Stimulated activated CD4-positive, alpha-beta T cell treated with anti-CD3 and anti-CD28 coated beads, Interleukin-1b, Interleukin-23, amount 100 ng/mL, for 1 hour (primary cell): ENCODE results near the gene GABRD.

ENCODE experiments used
- DNase-seq, 2 donors: peaks; one replicate each; pipeline ENCODE4 v3.0.0-alpha.2; 2020; ENCODE audit warnings: low read depth in 2 of 2

The GABRD gene

GRCh38 chr1:2039251-2039650 lies 20.1 kb downstream of the GABRD start:
- DNase-seq: no peak

- no peak for DNase-seq
These were observed 22.2 kb downstream of the GABRD start for GRCh38 chr1:2041305-2041704.

GRCh38 chr1:2041887-2042286 lies 22.7 kb downstream of the GABRD start:
- no peak for DNase-seq

- no peak for DNase-seq
These were observed 24.0 kb downstream of the GABRD start for GRCh38 chr1:2042830-2043773.

- no peak for DNase-seq
These were observed 24.7 kb downstream of the GABRD start for GRCh38 chr1:2043886-2044285.

GRCh38 chr1:2044510-2045319 lies 25.6 kb downstream of the GABRD start:
- DNase-seq: peak; percentile 47 to 78

- no peak for DNase-seq
These were observed 26.5 kb downstream of the GABRD start for GRCh38 chr1:2045468-2046173.

- no peak for DNase-seq
These were observed 27.2 kb downstream of the GABRD start for GRCh38 chr1:2046174-2046917.

- DNase-seq: no peak
These were observed 28.0 kb downstream of the GABRD start for GRCh38 chr1:2046953-2047748.

- no peak for DNase-seq
These were observed 28.9 kb downstream of the GABRD start for GRCh38 chr1:2047749-2048729.

GRCh38 chr1:2049225-2049717 lies 30.1 kb downstream of the GABRD start:
- DNase-seq: no peak

- peak; percentile 87 to 88 for DNase-seq
These were observed 30.7 kb downstream of the GABRD start, which contains the start of gene PRKCZ for GRCh38 chr1:2049718-2050431. Gene PRKCZ, plus strand, starts transcription at chr1:2050411. Its CDS starts 220 bp downstream, at chr1:2050631.

- DNase-seq: no peak
These were observed 31.3 kb downstream of the GABRD start for GRCh38 chr1:2050461-2050792.

GRCh38 chr1:2050793-2051682 lies 31.9 kb downstream of the GABRD start:
- DNase-seq: no peak

GRCh38 chr1:2052054-2052679 lies 33.0 kb downstream of the GABRD start:
- no peak for DNase-seq

GRCh38 chr1:2052756-2053155 lies 33.6 kb downstream of the GABRD start:
- DNase-seq: no peak

GRCh38 chr1:2053217-2053616 lies 34.1 kb downstream of the GABRD start:
- DNase-seq: no peak
